WTC11 (cell line): ENCODE measurements around the gene PPP1CB. TPM values are rescaled to one million over a fixed set of nuclear protein-coding genes. Genes with fewer than 3 reads are reported as not detected.

ENCODE experiments used
- ATAC-seq: fragments of 200-7000 bp; cut with Tn5 transposase; 2 replicates; pipeline ENCODE4 v1.10.0; 2021; ENCODE audit warnings: mild to moderate bottlenecking, moderate library complexity
- CTCF ChIA-PET: fragments of 300-600 bp; sonication (Branson Sonifier 250); formaldehyde crosslinking; loops from one replicate; lab custom pipeline; 2021; ENCODE audit warnings: antibody characterized with exemption; lab: Charles Lee
- POLR2A ChIA-PET: fragments of 350-600 bp; sonication (Branson Sonifier 250); formaldehyde crosslinking; loops from one replicate; lab custom pipeline; 2021; ENCODE audit warnings: antibody characterized with exemption; lab: Charles Lee
- DNase-seq: peaks from one replicate; pipeline ENCODE4 v3.0.0; 2021; ENCODE audit warnings: low spot score
- H3K27ac Mint-ChIP-seq: 2 replicates; pipeline ENCODE4 v1.8.0; 2021; ENCODE audit warnings: mixed read lengths
- H3K27me3 Mint-ChIP-seq: 2 replicates; pipeline ENCODE4 v1.8.0; 2021; ENCODE audit warnings: low read depth, mild to moderate bottlenecking, moderate library complexity, mixed read lengths
- H3K36me3 Mint-ChIP-seq: 2 replicates; pipeline ENCODE4 v1.8.0; 2021; ENCODE audit warnings: mixed read lengths
- H3K4me1 Mint-ChIP-seq: 2 replicates; pipeline ENCODE4 v1.8.0; 2022; ENCODE audit warnings: mixed read lengths
- H3K4me3 Mint-ChIP-seq: 2 replicates; pipeline ENCODE4 v1.8.0; 2021; ENCODE audit warnings: mild to moderate bottlenecking, moderate library complexity, mixed read lengths
- H3K9me3 Mint-ChIP-seq: 2 replicates; pipeline ENCODE4 v1.8.0; 2021; ENCODE audit warnings: mixed read lengths
- AFF4 ChIP-seq: sonication (generic); formaldehyde crosslinking; IDR thresholded peaks from 2 replicates; pipeline ENCODE4 v1.8.1; 2023; ENCODE audit warnings: mild to moderate bottlenecking, missing genetic modification reagents, borderline replicate concordance
- ATF2 ChIP-seq: sonication (generic); formaldehyde crosslinking; IDR thresholded peaks from 2 replicates; pipeline ENCODE4 v1.8.1; 2022; ENCODE audit warnings: low read depth, missing genetic modification reagents, borderline replicate concordance
- ATF3 ChIP-seq: sonication (generic); formaldehyde crosslinking; conservative IDR thresholded peaks from 2 replicates; pipeline ENCODE4 v1.8.1; 2022; ENCODE audit warnings: mild to moderate bottlenecking, missing genetic modification reagents
- HMGXB4 ChIP-seq: sonication (generic); formaldehyde crosslinking; IDR thresholded peaks from 2 replicates; pipeline ENCODE4 v1.8.1; 2023; ENCODE audit warnings: mild to moderate bottlenecking, moderate library complexity, missing genetic modification reagents
- IRF2 ChIP-seq: sonication (generic); formaldehyde crosslinking; IDR thresholded peaks from 2 replicates; pipeline ENCODE4 v1.8.0; 2022; ENCODE audit warnings: low read depth, missing genetic modification reagents, borderline replicate concordance
- JAZF1 ChIP-seq: fragments of 250-450 bp; sonication (Bioruptor Pico); IDR thresholded peaks from 2 replicates; pipeline ENCODE4 v1.9.0; 2021; ENCODE audit warnings: moderate library complexity, mild to moderate bottlenecking, inconsistent platforms
- MYBL2 ChIP-seq: sonication (generic); formaldehyde crosslinking; IDR thresholded peaks from 2 replicates; pipeline ENCODE4 v1.8.1; 2023; ENCODE audit warnings: mild to moderate bottlenecking, moderate library complexity, missing genetic modification reagents
- NFYB ChIP-seq: sonication (generic); formaldehyde crosslinking; conservative IDR thresholded peaks from 2 replicates; pipeline ENCODE4 v1.8.0; 2022; ENCODE audit warnings: low read depth, missing genetic modification reagents
- NR2C2 ChIP-seq: sonication (generic); formaldehyde crosslinking; IDR thresholded peaks from 2 replicates; pipeline ENCODE4 v1.8.0; 2022; ENCODE audit warnings: mild to moderate bottlenecking, missing genetic modification reagents
- NR3C1 ChIP-seq: sonication (generic); formaldehyde crosslinking; conservative IDR thresholded peaks from 2 replicates; pipeline ENCODE4 v1.8.1; 2023; ENCODE audit warnings: low read depth, mild to moderate bottlenecking, missing genetic modification reagents
- RELA ChIP-seq: sonication (generic); formaldehyde crosslinking; IDR thresholded peaks from 2 replicates; pipeline ENCODE4 v1.8.1; 2022; ENCODE audit warnings: missing genetic modification reagents, mild to moderate bottlenecking, borderline replicate concordance
- SMAD3 ChIP-seq: sonication (generic); formaldehyde crosslinking; IDR thresholded peaks from 2 replicates; pipeline ENCODE4 v1.8.0; 2022; ENCODE audit warnings: missing genetic modification reagents, mild to moderate bottlenecking, borderline replicate concordance
- SMAD4 ChIP-seq: sonication (generic); formaldehyde crosslinking; IDR thresholded peaks from 2 replicates; pipeline ENCODE4 v1.8.0; 2022; ENCODE audit warnings: mild to moderate bottlenecking, missing genetic modification reagents
- TEAD1 ChIP-seq: sonication (generic); formaldehyde crosslinking; IDR thresholded peaks from 2 replicates; pipeline ENCODE4 v1.8.0; 2022; ENCODE audit warnings: mild to moderate bottlenecking, missing genetic modification reagents
- ZNF121 ChIP-seq: sonication (generic); formaldehyde crosslinking; IDR thresholded peaks from 2 replicates; pipeline ENCODE4 v1.8.0; 2023; ENCODE audit warnings: missing genetic modification reagents
- ZNF232 ChIP-seq: sonication (generic); formaldehyde crosslinking; IDR thresholded peaks from 2 replicates; pipeline ENCODE4 v1.8.0; 2022; ENCODE audit warnings: mild to moderate bottlenecking, missing genetic modification reagents
- ZNF423 ChIP-seq: fragments of 250-450 bp; sonication (Bioruptor Pico); IDR thresholded peaks from 2 replicates; pipeline ENCODE4 v2.1.2; 2022; ENCODE audit warnings: mild to moderate bottlenecking, moderate library complexity
- total RNA-seq: library from RNA; stranded (reverse); gene quantifications from 3 replicates; pipeline ENCODE4 v1.2.3, GENCODE V29; 2021
- TF ChIP-seq, protein P1 (sequence below): sonication (generic); formaldehyde crosslinking; IDR thresholded peaks from 2 replicates; pipeline ENCODE4 v1.8.0; 2023; ENCODE audit warnings: missing genetic modification reagents, mild to moderate bottlenecking, borderline replicate concordance
- TF ChIP-seq, protein P2 (sequence below): sonication (generic); formaldehyde crosslinking; IDR thresholded peaks from 2 replicates; pipeline ENCODE4 v1.8.0; 2022; ENCODE audit warnings: mild to moderate bottlenecking, missing genetic modification reagents
- TF ChIP-seq, protein P3 (sequence below): sonication (generic); formaldehyde crosslinking; IDR thresholded peaks from 2 replicates; pipeline ENCODE4 v1.8.1; 2022; ENCODE audit warnings: mild to moderate bottlenecking, moderate library complexity, missing genetic modification reagents

PPP1CB gene
- total RNA-seq, 1 experiment from 2014 or later, result 133 TPM

GRCh38 chr2:28838971-28839370 is 87.3 kb downstream of the PPP1CB start:
- DNase-seq, result no peak
- H3K27me3 Mint-ChIP-seq, result no peaks in the 10 kb centered on the region
- CTCF ChIA-PET, result no interaction called here
- no peaks in the 10 kb centered on the region for H3K4me1 Mint-ChIP-seq
- POLR2A ChIA-PET, result no interaction called here
- TF ChIP-seq RELA (CRISPR knock-in tag) (no peak), AFF4 (CRISPR knock-in tag) (no peak), ATF2 (CRISPR knock-in tag) (no peak)
- TF ChIP-seq, protein P1, sequence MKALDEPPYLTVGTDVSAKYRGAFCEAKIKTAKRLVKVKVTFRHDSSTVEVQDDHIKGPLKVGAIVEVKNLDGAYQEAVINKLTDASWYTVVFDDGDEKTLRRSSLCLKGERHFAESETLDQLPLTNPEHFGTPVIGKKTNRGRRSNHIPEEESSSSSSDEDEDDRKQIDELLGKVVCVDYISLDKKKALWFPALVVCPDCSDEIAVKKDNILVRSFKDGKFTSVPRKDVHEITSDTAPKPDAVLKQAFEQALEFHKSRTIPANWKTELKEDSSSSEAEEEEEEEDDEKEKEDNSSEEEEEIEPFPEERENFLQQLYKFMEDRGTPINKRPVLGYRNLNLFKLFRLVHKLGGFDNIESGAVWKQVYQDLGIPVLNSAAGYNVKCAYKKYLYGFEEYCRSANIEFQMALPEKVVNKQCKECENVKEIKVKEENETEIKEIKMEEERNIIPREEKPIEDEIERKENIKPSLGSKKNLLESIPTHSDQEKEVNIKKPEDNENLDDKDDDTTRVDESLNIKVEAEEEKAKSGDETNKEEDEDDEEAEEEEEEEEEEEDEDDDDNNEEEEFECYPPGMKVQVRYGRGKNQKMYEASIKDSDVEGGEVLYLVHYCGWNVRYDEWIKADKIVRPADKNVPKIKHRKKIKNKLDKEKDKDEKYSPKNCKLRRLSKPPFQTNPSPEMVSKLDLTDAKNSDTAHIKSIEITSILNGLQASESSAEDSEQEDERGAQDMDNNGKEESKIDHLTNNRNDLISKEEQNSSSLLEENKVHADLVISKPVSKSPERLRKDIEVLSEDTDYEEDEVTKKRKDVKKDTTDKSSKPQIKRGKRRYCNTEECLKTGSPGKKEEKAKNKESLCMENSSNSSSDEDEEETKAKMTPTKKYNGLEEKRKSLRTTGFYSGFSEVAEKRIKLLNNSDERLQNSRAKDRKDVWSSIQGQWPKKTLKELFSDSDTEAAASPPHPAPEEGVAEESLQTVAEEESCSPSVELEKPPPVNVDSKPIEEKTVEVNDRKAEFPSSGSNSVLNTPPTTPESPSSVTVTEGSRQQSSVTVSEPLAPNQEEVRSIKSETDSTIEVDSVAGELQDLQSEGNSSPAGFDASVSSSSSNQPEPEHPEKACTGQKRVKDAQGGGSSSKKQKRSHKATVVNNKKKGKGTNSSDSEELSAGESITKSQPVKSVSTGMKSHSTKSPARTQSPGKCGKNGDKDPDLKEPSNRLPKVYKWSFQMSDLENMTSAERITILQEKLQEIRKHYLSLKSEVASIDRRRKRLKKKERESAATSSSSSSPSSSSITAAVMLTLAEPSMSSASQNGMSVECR (CRISPR knock-in tag), result no peak
- TF ChIP-seq, all 79 proteins: peak for 0
- no peak overlapping the region for H3K27ac Mint-ChIP-seq
- H3K36me3 Mint-ChIP-seq, result no peaks in the 10 kb centered on the region
- no peak overlapping the region for H3K4me3 Mint-ChIP-seq
- H3K9me3 Mint-ChIP-seq, result 0 out of 2 replicates have a peak, but pooled peaks cover 2% of the 10 kb centered on the region
- no peak for ATAC-seq

DNA sequence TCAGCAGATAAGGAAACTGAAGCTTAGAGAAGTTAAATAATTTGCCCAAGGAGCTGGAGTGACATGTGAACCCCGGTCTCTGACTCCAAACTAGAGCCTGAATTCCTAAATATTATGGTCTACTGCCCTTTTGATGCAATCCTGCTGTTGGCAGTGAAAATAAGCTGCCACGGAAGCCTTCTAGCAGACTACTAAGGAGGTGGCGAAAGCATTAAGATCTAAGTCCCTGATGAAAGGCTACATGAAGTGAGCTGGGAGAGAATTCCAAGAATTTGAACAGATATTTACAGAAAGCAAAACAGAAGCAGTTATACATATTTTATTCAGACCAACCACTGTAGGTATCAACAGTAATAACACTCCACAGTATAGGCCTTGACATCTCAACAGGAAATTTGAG is 90.4 kb downstream of the PPP1CB start:
- DNase-seq (no peak), ATAC-seq (no peak)
- CTCF ChIA-PET, result no interaction called here
- no peaks in the 10 kb centered on the region for H3K27me3 Mint-ChIP-seq
- H3K9me3 Mint-ChIP-seq, result no peaks in the 10 kb centered on the region
- H3K27ac Mint-ChIP-seq, result no peak overlapping the region
- POLR2A ChIA-PET, result no interaction called here
- H3K4me3 Mint-ChIP-seq, result no peak overlapping the region
- no peaks in the 10 kb centered on the region for H3K36me3 Mint-ChIP-seq
- H3K4me1 Mint-ChIP-seq, result no peaks in the 10 kb centered on the region
- TF ChIP-seq ATF3 (CRISPR knock-in tag), result no peak
- TF ChIP-seq TEAD1 (CRISPR knock-in tag), result no peak
- no peak for TF ChIP-seq SMAD3 (CRISPR knock-in tag)
- TF ChIP-seq ZNF121 (CRISPR knock-in tag), result no peak
- TF ChIP-seq NR2C2 (CRISPR knock-in tag), result no peak
- no peak for TF ChIP-seq HMGXB4 (CRISPR knock-in tag)
- no peak for TF ChIP-seq MYBL2 (CRISPR knock-in tag)
- no peak for TF ChIP-seq NR3C1
- TF ChIP-seq, protein P2, sequence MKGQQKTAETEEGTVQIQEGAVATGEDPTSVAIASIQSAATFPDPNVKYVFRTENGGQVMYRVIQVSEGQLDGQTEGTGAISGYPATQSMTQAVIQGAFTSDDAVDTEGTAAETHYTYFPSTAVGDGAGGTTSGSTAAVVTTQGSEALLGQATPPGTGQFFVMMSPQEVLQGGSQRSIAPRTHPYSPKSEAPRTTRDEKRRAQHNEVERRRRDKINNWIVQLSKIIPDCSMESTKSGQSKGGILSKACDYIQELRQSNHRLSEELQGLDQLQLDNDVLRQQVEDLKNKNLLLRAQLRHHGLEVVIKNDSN (CRISPR knock-in tag), result no peak
- TF ChIP-seq ZNF423, result no peak
- TF ChIP-seq ZNF232 (CRISPR knock-in tag), result no peak
- no peak for TF ChIP-seq IRF2 (CRISPR knock-in tag)
- TF ChIP-seq SMAD4, result no peak
- no peak for TF ChIP-seq NFYB (CRISPR knock-in tag)
- TF ChIP-seq JAZF1 (CRISPR knock-in tag), result no peak
- TF ChIP-seq, protein P3, sequence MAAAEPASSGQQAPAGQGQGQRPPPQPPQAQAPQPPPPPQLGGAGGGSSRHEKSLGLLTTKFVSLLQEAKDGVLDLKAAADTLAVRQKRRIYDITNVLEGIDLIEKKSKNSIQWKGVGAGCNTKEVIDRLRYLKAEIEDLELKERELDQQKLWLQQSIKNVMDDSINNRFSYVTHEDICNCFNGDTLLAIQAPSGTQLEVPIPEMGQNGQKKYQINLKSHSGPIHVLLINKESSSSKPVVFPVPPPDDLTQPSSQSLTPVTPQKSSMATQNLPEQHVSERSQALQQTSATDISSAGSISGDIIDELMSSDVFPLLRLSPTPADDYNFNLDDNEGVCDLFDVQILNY, result no peak
